Gastrocnemius medialis (tissue), 4 donors: ENCODE results near the gene CELSR3.

Source experiments
- CTCF ChIP-seq, 5 experiments: fragments of 450-650 bp in 3 of 5; fragments of 200-600 bp in 2 of 5; sonication (generic) in 2 of 5; IDR thresholded peaks in 4 of 5; conservative IDR thresholded peaks in 1 of 5; 1 replicate in 4 of 5; 2 replicates in 1 of 5; pipeline ENCODE4 v1.5.1; 2016 to 2019; ENCODE audit warnings: antibody characterized with exemption in 5 of 5, mild to moderate bottlenecking in 3 of 5, moderate library complexity in 3 of 5
- POLR2A ChIP-seq, 2 donors: fragments of 450-650 bp; IDR thresholded peaks; one replicate each; pipeline ENCODE4 v1.6.1; 2017; ENCODE audit warnings: antibody characterized with exemption in 2 of 2, mild to moderate bottlenecking in 2 of 2, moderate library complexity in 2 of 2

- TF ChIP-seq CTCF (IDR thresholded peaks at IDR 0.05 in 4 of 5, conservative IDR thresholded peaks at IDR 0.05 in 1 of 5), result no peak
- TF ChIP-seq POLR2A (IDR thresholded peaks at IDR 0.05), result no peak
Observed at GRCh38 chr3:48633743-48634142, 28.9 kb downstream of the CELSR3 start.
